A549 (cell line): Measurements from ENCODE around the gene LRIF1. TPM values are rescaled to one million over a fixed set of nuclear protein-coding genes. Genes with fewer than 3 reads are reported as not detected.

Experiments
- ATAC-seq, 2 experiments: fragments of 200-7000 bp in 1 of 2; fragments of >200 bp in 1 of 2; cut with Nextera tagmentation in 1 of 2; cut with Tn5 transposase in 1 of 2; 3 replicates each; pipeline versions ENCODE4 v1.8.0 to v1.9.1; 2018 to 2020; ENCODE audit warnings: mild to moderate bottlenecking in 1 of 2, moderate library complexity in 1 of 2
- CTCF ChIA-PET: fragments of 300-600 bp; sonication (Branson Sonifier 250); formaldehyde crosslinking; extraction: SDS; loops from one replicate; lab custom pipeline; 2021; ENCODE audit warnings: antibody characterized with exemption, inconsistent platforms; lab: Yijun Ruan, JAX
- POLR2A ChIA-PET: fragments of 350-600 bp; formaldehyde crosslinking; extraction: SDS; loops from one replicate; lab custom pipeline; 2021; ENCODE audit warnings: antibody characterized with exemption, inconsistent platforms; lab: Yijun Ruan, JAX
- DNase-seq, 2 experiments: peaks; one replicate each; pipeline versions ENCODE4 v3.0.0 to v3.0.0-alpha.2; 2011 to 2016; ENCODE audit warnings: low read depth in 1 of 2, low spot score in 1 of 2
- FAIRE-seq: peaks from 2 replicates; lab custom pipeline; 2011; peaks lifted over from hg19 to GRCh38; lab: Jason Lieb, UNC
- H3K27ac ChIP-seq, 2 experiments: fragments of >200 bp; sonication (Bioruptor Twin); formaldehyde crosslinking; 3 replicates each; pipeline ENCODE4 v1.5.1; 2016 to 2017
- H3K4me1 ChIP-seq: fragments of >200 bp; sonication (Bioruptor Twin); formaldehyde crosslinking; 3 replicates; pipeline ENCODE4 v1.6.1; 2016
- H3K4me2 ChIP-seq: fragments of >200 bp; sonication (Bioruptor Twin); formaldehyde crosslinking; 3 replicates; pipeline ENCODE4 v1.6.1; 2016
- H3K4me3 ChIP-seq: fragments of >200 bp; sonication (Bioruptor Twin); formaldehyde crosslinking; 3 replicates; pipeline ENCODE4 v1.5.1; 2016
- H3K9me3 ChIP-seq: fragments of >200 bp; sonication (Bioruptor Twin); formaldehyde crosslinking; 3 replicates; pipeline ENCODE4 v1.6.1; 2016
- BCL3 ChIP-seq: fragments of >200 bp; sonication (Bioruptor Twin); formaldehyde crosslinking; IDR thresholded peaks from 3 replicates; pipeline ENCODE4 v1.6.1; 2016
- BHLHE40 ChIP-seq: IDR thresholded peaks from 2 replicates; pipeline ENCODE4 v1.6.1; 2012; ENCODE audit warnings: low read depth, low read length, inconsistent platforms
- CEBPB ChIP-seq, 2 experiments: fragments of >200 bp in 1 of 2; sonication (Bioruptor Twin) in 1 of 2; formaldehyde crosslinking in 1 of 2; IDR thresholded peaks; 2 replicates each; pipeline ENCODE4 v1.6.1; 2012 to 2016
- CTCF ChIP-seq: fragments of >200 bp; sonication (Bioruptor Twin); formaldehyde crosslinking; IDR thresholded peaks from 3 replicates; pipeline ENCODE4 v1.5.1; 2016
- E2F6 ChIP-seq: IDR thresholded peaks from 2 replicates; pipeline ENCODE4 v1.6.1; 2012; ENCODE audit warnings: low read depth, borderline replicate concordance
- ELK1 ChIP-seq: fragments of 150-350 bp; IDR thresholded peaks from 2 replicates; pipeline ENCODE4 v1.6.1; 2014; ENCODE audit warnings: low read depth, mild to moderate bottlenecking, low read length
- FOSB ChIP-seq: fragments of 250-450 bp; sonication (Bioruptor Pico); IDR thresholded peaks from 2 replicates; pipeline ENCODE4 v1.5.0; 2020; ENCODE audit warnings: mild to moderate bottlenecking, moderate library complexity
- GATA3 ChIP-seq: IDR thresholded peaks from 2 replicates; pipeline ENCODE4 v1.6.1; 2012; ENCODE audit warnings: borderline replicate concordance
- HDAC2 ChIP-seq: fragments of 200-600 bp; sonication (generic); IDR thresholded peaks from 2 replicates; pipeline ENCODE4 v1.6.1; 2016
- HOXA7 ChIP-seq: fragments of 250-450 bp; sonication (Bioruptor Pico); IDR thresholded peaks from 2 replicates; pipeline ENCODE4 v1.5.0; 2020; ENCODE audit warnings: mild to moderate bottlenecking, moderate library complexity
- HOXB13 ChIP-seq: fragments of 250-450 bp; sonication (Bioruptor Pico); IDR thresholded peaks from 2 replicates; pipeline ENCODE4 v1.5.0; 2020; ENCODE audit warnings: low read depth, mild to moderate bottlenecking, moderate library complexity
- JUN ChIP-seq, 2 experiments: fragments of >200 bp; sonication (Bioruptor Twin); formaldehyde crosslinking; IDR thresholded peaks; 2 replicates in 1 of 2; 3 replicates in 1 of 2; pipeline ENCODE4 v1.6.1; 2016 to 2017
- JUNB ChIP-seq: fragments of >200 bp; sonication (Bioruptor Twin); formaldehyde crosslinking; IDR thresholded peaks from 2 replicates; pipeline ENCODE4 v1.6.1; 2016
- MAFK ChIP-seq: fragments of 450-650 bp; IDR thresholded peaks from 2 replicates; pipeline ENCODE4 v1.6.1; 2014; ENCODE audit not compliant: partially characterized antibody
- NPAS2 ChIP-seq: fragments of 250-450 bp; sonication (Bioruptor Pico); IDR thresholded peaks from 2 replicates; pipeline ENCODE4 v1.8.0; 2022; ENCODE audit warnings: mild to moderate bottlenecking, moderate library complexity, borderline replicate concordance
- PBX3 ChIP-seq: IDR thresholded peaks from 2 replicates; pipeline ENCODE4 v1.6.1; 2012
- POLR2AphosphoS2 ChIP-seq: conservative IDR thresholded peaks from 2 replicates; pipeline ENCODE4 v1.6.1; 2012; ENCODE audit warnings: low read length, improper control_type of control experiment, inconsistent platforms
- RCOR1 ChIP-seq: fragments of 150-350 bp; IDR thresholded peaks from 2 replicates; pipeline ENCODE4 v1.6.1; 2014; ENCODE audit warnings: antibody characterized with exemption, low read length, low read depth
- REST ChIP-seq: fragments of 200-600 bp; sonication (generic); IDR thresholded peaks from 2 replicates; pipeline ENCODE4 v1.6.1; 2016; ENCODE audit warnings: antibody characterized with exemption, mild to moderate bottlenecking, moderate library complexity
- RNF2 ChIP-seq: fragments of 200-600 bp; sonication (generic); IDR thresholded peaks from 2 replicates; pipeline ENCODE4 v1.6.1; 2016; ENCODE audit warnings: low read depth, mild to moderate bottlenecking, antibody characterized with exemption, moderate library complexity, borderline replicate concordance
- ZFP36 ChIP-seq: fragments of 450-650 bp; IDR thresholded peaks from 2 replicates; pipeline ENCODE4 v1.6.1; 2014; ENCODE audit warnings: borderline replicate concordance; ENCODE audit not compliant: partially characterized antibody
- ZSCAN20 ChIP-seq: fragments of 250-450 bp; sonication (Bioruptor Pico); IDR thresholded peaks from 2 replicates; pipeline ENCODE4 v1.8.0; 2022; ENCODE audit warnings: mild to moderate bottlenecking, moderate library complexity
- WGBS: methylation state at CpG from one replicate; pipeline ENCODE4 v1.1.6; 2017; ENCODE audit errors: missing lambda C conversion rate; 5-methylcytosine and 5-hydroxymethylcytosine counted together
- polyA plus RNA-seq, 4 experiments: library from polyadenylated mRNA; depleted of rRNA in 3 of 4; stranded (reverse); fragments of >200 nt; fragmentation: RNase III in 1 of 4; extraction: RNeasy Plus Mini Kit Qiagen cat#74134 plus additional on column Dnase treatment in 1 of 4; gene quantifications; 2 replicates in 3 of 4; 3 replicates in 1 of 4; pipeline ENCODE4 v1.2.3, GENCODE V29; 2011 to 2017

LRIF1 gene
- polyA plus RNA-seq, 2 of the 4 experiments (the other 2 are of a cell fraction): 16.3 to 40.8 TPM

- H3K4me3 ChIP-seq: no peak overlapping the region
- ChIA-PET CTCF (no interaction called here), POLR2A (no interaction called here)
- H3K9me3 ChIP-seq: no peaks in the 10 kb centered on the region
- no peak for ATAC-seq
- FAIRE-seq: no peak
- WGBS: 85% methylated on average over 2 of the region's 2 CpGs
- DNase-seq: no peak
- no peaks in the 10 kb centered on the region for H3K4me1 ChIP-seq
- no peak overlapping the region for H3K4me2 ChIP-seq
- TF ChIP-seq BHLHE40: no peak
- no peak for TF ChIP-seq REST
- no peak for TF ChIP-seq NPAS2
- no peak overlapping the region for H3K27ac ChIP-seq
Measured at GRCh38 chr1:110952031-110952430, 11.7 kb downstream of the LRIF1 start.

DNA sequence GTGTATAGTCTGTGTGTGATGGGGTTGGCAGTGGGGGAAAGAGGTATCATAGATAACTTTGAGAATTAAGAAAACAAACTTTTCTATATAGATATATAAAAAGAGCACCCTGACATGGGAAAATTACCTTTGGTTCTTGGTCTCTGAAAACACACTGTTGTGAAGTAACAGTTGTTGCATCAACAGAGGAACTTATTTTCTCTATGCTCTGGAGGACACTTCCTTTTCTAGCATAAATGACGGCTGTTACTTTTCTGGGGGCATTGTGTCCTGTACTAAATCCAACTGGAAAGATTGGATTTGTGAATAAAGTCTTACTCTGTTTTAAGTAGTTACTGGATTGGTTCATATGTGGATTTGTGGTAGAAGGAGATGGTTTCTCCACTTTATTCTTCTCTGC lies 12.6 kb downstream of the LRIF1 start:
- no peak for ATAC-seq
- Histone ChIP-seq H3K4me1 (no peaks in the 10 kb centered on the region), H3K4me3 (no peak overlapping the region), H3K4me2 (no peak overlapping the region), H3K27ac (no peak overlapping the region), H3K9me3 (no peaks in the 10 kb centered on the region)
- FAIRE-seq: no peak
- no peak for DNase-seq
- ChIA-PET POLR2A (no interaction called here), CTCF (no interaction called here)
- TF ChIP-seq RNF2 (no peak), RCOR1 (no peak), E2F6 (no peak), CEBPB (IDR thresholded peaks at IDR 0.05) (no peak), GATA3 (no peak), POLR2AphosphoS2 (no peak), PBX3 (no peak), CTCF (no peak), ZSCAN20 (no peak), HOXB13 (CRISPR knock-in tag) (no peak), FOSB (CRISPR knock-in tag) (no peak), HDAC2 (no peak), NPAS2 (no peak), ZFP36 (no peak), BCL3 (no peak), ELK1 (no peak), HOXA7 (no peak), MAFK (no peak), JUN (IDR thresholded peaks at IDR 0.05) (no peak), JUNB (no peak)
- WGBS: 86% methylated on average over 1 of the region's 1 CpG
